Measurements from ENCODE around the gene SEMA4D.

Gene SEMA4D

GRCh38 chr9:89464300-89464901, 33.5 kb downstream of the SEMA4D start:
- DNase-seq: no peak

- DNase-seq: no peak
These were observed 34.9 kb downstream of the SEMA4D start for GRCh38 chr9:89462817-89463683.

- no peak for DNase-seq
These were observed 35.7 kb downstream of the SEMA4D start for GRCh38 chr9:89462199-89462598.

GRCh38 chr9:89461265-89461664, 36.6 kb downstream of the SEMA4D start:
- no peak for DNase-seq

- DNase-seq: no peak
These were observed 37.4 kb downstream of the SEMA4D start for GRCh38 chr9:89460551-89460950.

GRCh38 chr9:89458768-89459496, 39.0 kb downstream of the SEMA4D start:
- no peak for DNase-seq

- DNase-seq: no peak
These were observed 40.5 kb downstream of the SEMA4D start for GRCh38 chr9:89457376-89457855.

GRCh38 chr9:89455356-89455824, 42.5 kb downstream of the SEMA4D start:
- DNase-seq: no peak

- DNase-seq: no peak
These were observed 43.2 kb downstream of the SEMA4D start for GRCh38 chr9:89454498-89455355.

GRCh38 chr9:89453452-89453851, 44.5 kb downstream of the SEMA4D start:
- no peak for DNase-seq

GRCh38 chr9:89452561-89452960, 45.4 kb downstream of the SEMA4D start:
- no peak for DNase-seq

- no peak for DNase-seq
These were observed 47.7 kb downstream of the SEMA4D start for GRCh38 chr9:89450213-89450612.

GRCh38 chr9:89449261-89449671, 48.6 kb downstream of the SEMA4D start:
- DNase-seq: no peak

- DNase-seq: no peak
These were observed 49.1 kb downstream of the SEMA4D start for GRCh38 chr9:89448821-89449220.

GRCh38 chr9:89448381-89448780, 49.5 kb downstream of the SEMA4D start:
- DNase-seq: no peak

- no peak for DNase-seq
These were observed 50.5 kb downstream of the SEMA4D start for GRCh38 chr9:89447416-89447815.

GRCh38 chr9:89446961-89447310, 51.0 kb downstream of the SEMA4D start:
- no peak for DNase-seq

GRCh38 chr9:89446261-89446960, 51.5 kb downstream of the SEMA4D start:
- DNase-seq: no peak

GRCh38 chr9:89445801-89446251, 52.1 kb downstream of the SEMA4D start:
- no peak for DNase-seq

- no peak for DNase-seq
These were observed 52.8 kb downstream of the SEMA4D start for GRCh38 chr9:89444925-89445765.

GRCh38 chr9:89444274-89444673, 53.6 kb downstream of the SEMA4D start:
- no peak for DNase-seq

Data from activated CD4-positive, CD25-positive, alpha-beta regulatory T cell (primary cell).